Measurements from ENCODE around the gene TAF5L.

The TAF5L gene

DNA sequence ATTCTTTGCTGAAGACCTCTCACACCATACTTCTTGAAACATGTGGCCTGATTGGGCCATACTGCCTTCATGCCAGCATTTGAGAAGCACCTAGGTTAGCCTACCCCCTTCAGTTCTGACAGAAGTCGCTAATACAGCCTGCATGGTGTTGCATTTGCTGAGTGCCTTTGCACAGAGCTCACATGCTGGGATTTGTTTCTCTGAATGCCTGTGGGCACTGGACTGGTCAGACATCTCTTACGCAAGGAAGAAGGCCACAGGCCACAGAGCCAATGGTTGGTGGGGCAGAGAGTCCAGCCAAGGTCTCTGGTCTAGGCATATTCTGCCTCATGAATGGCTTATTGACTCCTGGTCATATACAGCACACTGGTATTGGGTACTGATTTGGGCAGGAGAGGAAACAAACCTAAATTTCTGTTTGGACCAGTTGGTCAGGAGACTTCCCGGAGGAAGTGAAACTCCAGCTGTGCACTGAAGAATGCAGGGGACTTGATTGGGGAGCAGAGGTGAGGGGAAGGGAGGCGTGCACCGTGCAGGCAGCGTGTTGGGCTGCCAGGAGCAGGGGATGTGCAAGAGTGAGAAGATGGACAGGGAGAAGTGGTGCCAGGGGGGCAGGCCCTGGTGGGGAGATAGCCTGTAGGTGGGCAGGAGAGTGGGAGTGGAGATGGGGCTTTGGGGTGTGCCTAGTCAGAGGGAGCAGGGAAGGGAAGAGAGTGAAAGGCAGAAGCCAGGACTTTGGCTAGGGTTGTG, 18.2 kb upstream of the TAF5L start:
- H3K9me3 ChIP-seq (ENCODE audit: control insufficient read depth in 5 of 5, low read length in 5 of 5), result no peaks in the 10 kb centered on the region
- H3K4me1 ChIP-seq (ENCODE audit: control insufficient read depth in 5 of 5, insufficient read depth in 5 of 5, low read length in 5 of 5), result peaks cover 2 to 62% (median 44%) of the 10 kb centered on the region in 5 donors
- H3K36me3 ChIP-seq (ENCODE audit: control insufficient read depth in 5 of 5, insufficient read depth in 5 of 5, low read length in 5 of 5), result peaks cover 12 to 57% (median 37%) of the 10 kb centered on the region in 5 donors
- H3K27ac ChIP-seq (ENCODE audit: low read depth, low read length), result peak overlapping the region; percentile 60
- peak overlapping the region in 1 of 5 donors; percentile 5 for H3K4me3 ChIP-seq (ENCODE audit: low read depth in 1 of 5, low read length in 5 of 5)
- peak overlapping the region in 3 of 5 donors; percentile 12 to 39 (median 28) for H3K9ac ChIP-seq (ENCODE audit: low read length in 5 of 5)
- H3K27me3 ChIP-seq (ENCODE audit: control insufficient read depth in 5 of 5, insufficient read depth in 4 of 5, low read length in 5 of 5), result no peaks in the 10 kb centered on the region

DNA sequence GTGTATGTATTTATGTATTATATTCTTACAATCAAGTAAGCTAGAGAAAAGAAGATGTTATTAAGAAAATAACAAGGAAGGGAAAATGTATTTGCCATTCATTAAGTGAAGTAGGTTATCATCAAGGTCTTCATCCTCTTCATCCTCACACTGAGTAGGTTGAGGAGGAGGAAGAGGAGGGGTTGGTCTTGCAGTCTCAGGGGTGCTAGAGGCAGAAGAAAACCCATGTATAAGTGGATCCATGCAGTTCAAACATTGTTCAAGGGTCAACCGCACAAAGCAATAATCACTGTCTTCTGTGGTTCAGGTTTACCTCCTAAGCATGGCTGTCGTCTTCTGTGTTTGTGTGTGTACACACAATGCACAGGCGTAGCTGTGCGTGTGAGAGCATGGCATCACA, 17.0 kb upstream of the TAF5L start:
- peak overlapping the region; percentile 60 for H3K27ac ChIP-seq (ENCODE audit: low read depth, low read length)
- peaks cover 2 to 62% (median 44%) of the 10 kb centered on the region in 5 donors for H3K4me1 ChIP-seq (ENCODE audit: control insufficient read depth in 5 of 5, insufficient read depth in 5 of 5, low read length in 5 of 5)
- no peaks in the 10 kb centered on the region for H3K27me3 ChIP-seq (ENCODE audit: control insufficient read depth in 5 of 5, insufficient read depth in 4 of 5, low read length in 5 of 5)
- no peak overlapping the region for H3K4me3 ChIP-seq (ENCODE audit: low read depth in 1 of 5, low read length in 5 of 5)
- no peaks in the 10 kb centered on the region for H3K9me3 ChIP-seq (ENCODE audit: control insufficient read depth in 5 of 5, low read length in 5 of 5)
- no peak overlapping the region for H3K9ac ChIP-seq (ENCODE audit: low read length in 5 of 5)
- H3K36me3 ChIP-seq (ENCODE audit: control insufficient read depth in 5 of 5, insufficient read depth in 5 of 5, low read length in 5 of 5), result peaks cover 0 to 54% (median 31%) of the 10 kb centered on the region in 5 donors

DNA sequence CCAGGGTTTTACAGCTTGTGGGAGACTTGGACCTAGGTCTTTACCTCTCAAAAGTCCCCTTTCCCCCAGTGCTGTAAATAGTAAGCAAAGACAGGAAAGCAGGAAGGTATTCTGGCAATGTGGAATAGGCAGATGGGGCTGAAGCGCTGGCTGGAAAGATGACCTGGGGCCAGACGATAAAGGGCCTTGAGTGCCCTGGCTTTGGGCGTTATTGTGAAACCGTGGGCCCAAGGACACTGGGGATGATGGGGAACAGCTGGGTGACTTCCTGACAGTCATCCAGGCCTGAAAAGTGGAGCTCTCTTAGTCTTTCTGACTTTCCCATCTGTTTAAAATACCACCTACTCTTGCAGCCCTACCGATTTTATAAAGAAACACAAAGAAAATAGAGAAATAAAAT, 16.5 kb upstream of the TAF5L start:
- no peak overlapping the region for H3K9ac ChIP-seq (ENCODE audit: low read length in 5 of 5)
- H3K9me3 ChIP-seq (ENCODE audit: control insufficient read depth in 5 of 5, low read length in 5 of 5), result no peaks in the 10 kb centered on the region
- H3K4me1 ChIP-seq (ENCODE audit: control insufficient read depth in 5 of 5, insufficient read depth in 5 of 5, low read length in 5 of 5), result peaks cover 2 to 62% (median 44%) of the 10 kb centered on the region in 5 donors
- H3K4me3 ChIP-seq (ENCODE audit: low read depth in 1 of 5, low read length in 5 of 5), result no peak overlapping the region
- peak overlapping the region; percentile 60 for H3K27ac ChIP-seq (ENCODE audit: low read depth, low read length)
- peaks cover 1 to 54% (median 31%) of the 10 kb centered on the region in 5 donors for H3K36me3 ChIP-seq (ENCODE audit: control insufficient read depth in 5 of 5, insufficient read depth in 5 of 5, low read length in 5 of 5)
- H3K27me3 ChIP-seq (ENCODE audit: control insufficient read depth in 5 of 5, insufficient read depth in 4 of 5, low read length in 5 of 5), result no peaks in the 10 kb centered on the region

DNA sequence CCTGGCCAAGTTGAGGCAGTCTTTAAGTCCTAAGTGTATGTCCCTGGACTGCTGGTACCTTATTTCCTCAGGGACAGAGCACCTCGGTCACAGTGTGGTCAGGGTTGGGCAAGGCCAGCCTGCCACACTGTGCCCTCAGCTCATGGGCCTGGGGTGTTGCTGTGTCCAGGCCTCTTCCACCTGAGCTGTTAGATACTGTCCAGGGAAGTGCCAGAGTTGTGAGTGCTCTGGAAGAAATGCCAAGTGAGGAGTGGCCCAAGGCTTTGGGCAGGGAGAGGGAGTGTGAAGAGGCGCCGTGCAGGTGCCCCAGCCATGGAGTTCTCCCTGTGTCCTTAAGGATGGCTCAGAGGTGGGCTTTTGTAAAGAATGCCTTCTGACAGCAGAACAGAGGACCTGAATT, 15.4 kb upstream of the TAF5L start:
- Histone ChIP-seq H3K9ac (ENCODE audit: low read length in 5 of 5) (no peak overlapping the region), H3K36me3 (ENCODE audit: control insufficient read depth in 5 of 5, insufficient read depth in 5 of 5, low read length in 5 of 5) (peaks cover 4 to 54% (median 31%) of the 10 kb centered on the region in 5 donors), H3K4me3 (ENCODE audit: low read depth in 1 of 5, low read length in 5 of 5) (no peak overlapping the region), H3K27me3 (ENCODE audit: control insufficient read depth in 5 of 5, insufficient read depth in 4 of 5, low read length in 5 of 5) (no peaks in the 10 kb centered on the region), H3K9me3 (ENCODE audit: control insufficient read depth in 5 of 5, low read length in 5 of 5) (no peaks in the 10 kb centered on the region), H3K4me1 (ENCODE audit: control insufficient read depth in 5 of 5, insufficient read depth in 5 of 5, low read length in 5 of 5) (peaks cover 2 to 61% (median 44%) of the 10 kb centered on the region in 5 donors), H3K27ac (ENCODE audit: low read depth, low read length) (no peak overlapping the region)

DNA sequence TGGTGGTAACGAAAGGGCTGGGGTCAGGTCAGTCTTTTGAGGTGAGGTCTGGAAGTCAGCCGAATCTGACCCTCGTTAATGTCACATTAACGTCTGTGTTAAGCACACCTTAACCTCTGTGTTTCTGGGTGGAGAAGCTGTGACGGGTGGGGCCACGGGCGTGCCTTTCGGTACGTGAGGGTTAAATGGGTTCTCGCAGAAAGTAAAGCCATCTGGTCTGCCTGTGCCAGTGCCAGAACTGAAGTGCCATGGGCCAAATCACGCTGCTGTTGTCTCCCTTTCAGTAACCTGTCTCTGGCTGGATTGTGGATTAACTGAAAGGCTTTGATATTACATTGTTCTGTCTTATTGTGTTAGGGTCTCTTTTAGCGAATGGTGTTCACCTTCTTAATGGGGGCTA, 14.5 kb upstream of the TAF5L start:
- Histone ChIP-seq H3K27me3 (ENCODE audit: control insufficient read depth in 5 of 5, insufficient read depth in 4 of 5, low read length in 5 of 5) (no peaks in the 10 kb centered on the region), H3K4me1 (ENCODE audit: control insufficient read depth in 5 of 5, insufficient read depth in 5 of 5, low read length in 5 of 5) (peaks cover 2 to 53% (median 38%) of the 10 kb centered on the region in 5 donors), H3K4me3 (ENCODE audit: low read depth in 1 of 5, low read length in 5 of 5) (no peak overlapping the region), H3K9ac (ENCODE audit: low read length in 5 of 5) (no peak overlapping the region), H3K9me3 (ENCODE audit: control insufficient read depth in 5 of 5, low read length in 5 of 5) (no peaks in the 10 kb centered on the region), H3K36me3 (ENCODE audit: control insufficient read depth in 5 of 5, insufficient read depth in 5 of 5, low read length in 5 of 5) (peaks cover 4 to 54% (median 32%) of the 10 kb centered on the region in 5 donors), H3K27ac (ENCODE audit: low read depth, low read length) (no peak overlapping the region)

DNA sequence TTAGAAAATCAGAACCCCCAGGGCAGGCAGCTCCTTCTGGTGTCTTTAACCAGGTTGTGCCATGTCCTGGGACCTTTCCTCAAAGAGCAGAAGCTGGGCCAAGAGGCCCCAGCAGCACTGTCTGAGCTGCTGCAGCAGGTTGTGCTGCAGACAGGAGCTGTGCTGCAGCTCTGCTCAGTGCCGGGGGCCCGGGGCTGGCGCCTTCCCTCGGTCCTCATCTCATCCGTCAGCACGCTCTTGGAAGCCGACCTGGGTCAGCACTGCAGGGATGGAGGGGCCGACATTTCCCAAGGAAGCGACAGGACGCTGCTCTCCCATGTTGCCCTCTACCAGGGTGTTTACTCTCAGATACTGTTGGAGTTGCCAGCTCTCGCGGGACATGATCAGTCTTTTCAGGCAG, 11.8 kb upstream of the TAF5L start:
- Histone ChIP-seq H3K27ac (ENCODE audit: low read depth, low read length) (no peak overlapping the region), H3K27me3 (ENCODE audit: control insufficient read depth in 5 of 5, insufficient read depth in 4 of 5, low read length in 5 of 5) (no peaks in the 10 kb centered on the region), H3K9me3 (ENCODE audit: control insufficient read depth in 5 of 5, low read length in 5 of 5) (no peaks in the 10 kb centered on the region), H3K9ac (ENCODE audit: low read length in 5 of 5) (no peak overlapping the region), H3K36me3 (ENCODE audit: control insufficient read depth in 5 of 5, insufficient read depth in 5 of 5, low read length in 5 of 5) (peaks cover 4 to 48% (median 39%) of the 10 kb centered on the region in 5 donors), H3K4me3 (ENCODE audit: low read depth in 1 of 5, low read length in 5 of 5) (no peak overlapping the region), H3K4me1 (ENCODE audit: control insufficient read depth in 5 of 5, insufficient read depth in 5 of 5, low read length in 5 of 5) (peaks cover 0 to 26% (median 12%) of the 10 kb centered on the region in 5 donors)

DNA sequence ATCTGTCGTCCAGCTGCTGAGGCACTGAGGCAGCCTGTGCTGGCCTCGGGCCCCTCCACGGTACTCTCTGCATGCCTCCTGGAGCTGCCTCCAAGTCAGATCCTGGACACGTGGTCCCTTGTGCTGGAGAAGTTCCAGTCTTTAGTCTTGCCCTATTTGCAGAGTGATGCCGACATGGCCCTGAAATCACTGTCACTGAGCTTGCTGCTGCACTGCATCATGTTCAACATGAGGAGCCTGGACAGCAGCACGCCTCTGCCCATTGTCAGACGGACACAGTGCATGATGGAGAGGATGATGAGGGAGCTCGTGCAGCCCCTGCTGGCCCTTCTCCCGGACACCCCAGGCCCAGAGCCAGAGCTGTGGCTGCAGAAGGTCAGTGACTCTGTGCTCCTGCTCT, 10.1 kb upstream of the TAF5L start:
- no peak overlapping the region for H3K4me3 ChIP-seq (ENCODE audit: low read depth in 1 of 5, low read length in 5 of 5)
- H3K9ac ChIP-seq (ENCODE audit: low read length in 5 of 5), result no peak overlapping the region
- H3K27ac ChIP-seq (ENCODE audit: low read depth, low read length), result no peak overlapping the region
- H3K27me3 ChIP-seq (ENCODE audit: control insufficient read depth in 5 of 5, insufficient read depth in 4 of 5, low read length in 5 of 5), result no peaks in the 10 kb centered on the region
- peaks cover 0 to 9% (median under 1%) of the 10 kb centered on the region in 5 donors for H3K4me1 ChIP-seq (ENCODE audit: control insufficient read depth in 5 of 5, insufficient read depth in 5 of 5, low read length in 5 of 5)
- no peaks in the 10 kb centered on the region for H3K9me3 ChIP-seq (ENCODE audit: control insufficient read depth in 5 of 5, low read length in 5 of 5)
- H3K36me3 ChIP-seq (ENCODE audit: control insufficient read depth in 5 of 5, insufficient read depth in 5 of 5, low read length in 5 of 5), result peaks cover 4 to 45% (median 39%) of the 10 kb centered on the region in 5 donors

DNA sequence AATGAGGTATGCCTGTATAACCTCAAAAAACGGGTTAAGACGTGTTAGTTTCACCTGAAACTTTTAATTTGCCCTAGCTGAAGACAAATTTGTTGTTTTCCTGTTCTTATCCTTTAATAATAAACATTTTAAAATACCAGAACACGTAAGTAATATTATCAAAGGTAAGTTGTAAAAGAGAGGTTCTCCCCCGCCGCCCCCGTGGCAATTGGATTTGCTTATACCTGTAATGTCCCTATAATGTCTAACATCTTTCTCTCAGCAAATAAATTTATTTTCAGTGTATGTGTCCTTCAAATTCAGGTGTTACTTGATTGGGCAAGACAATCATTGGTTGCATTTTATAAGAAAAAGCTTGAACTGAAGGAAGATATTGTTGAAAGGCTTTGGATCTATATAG, 6.0 kb upstream of the TAF5L start:
- no peak overlapping the region for H3K9ac ChIP-seq (ENCODE audit: low read length in 5 of 5)
- H3K4me3 ChIP-seq (ENCODE audit: low read depth in 1 of 5, low read length in 5 of 5), result no peak overlapping the region
- H3K36me3 ChIP-seq (ENCODE audit: control insufficient read depth in 5 of 5, insufficient read depth in 5 of 5, low read length in 5 of 5), result peaks cover 0 to 27% (median 23%) of the 10 kb centered on the region in 5 donors
- no peak overlapping the region for H3K27ac ChIP-seq (ENCODE audit: low read depth, low read length)
- no peaks in the 10 kb centered on the region for H3K9me3 ChIP-seq (ENCODE audit: control insufficient read depth in 5 of 5, low read length in 5 of 5)
- H3K27me3 ChIP-seq (ENCODE audit: control insufficient read depth in 5 of 5, insufficient read depth in 4 of 5, low read length in 5 of 5), result no peaks in the 10 kb centered on the region
- peaks cover 0 to 7% (median 6%) of the 10 kb centered on the region in 5 donors for H3K4me1 ChIP-seq (ENCODE audit: control insufficient read depth in 5 of 5, insufficient read depth in 5 of 5, low read length in 5 of 5)

DNA sequence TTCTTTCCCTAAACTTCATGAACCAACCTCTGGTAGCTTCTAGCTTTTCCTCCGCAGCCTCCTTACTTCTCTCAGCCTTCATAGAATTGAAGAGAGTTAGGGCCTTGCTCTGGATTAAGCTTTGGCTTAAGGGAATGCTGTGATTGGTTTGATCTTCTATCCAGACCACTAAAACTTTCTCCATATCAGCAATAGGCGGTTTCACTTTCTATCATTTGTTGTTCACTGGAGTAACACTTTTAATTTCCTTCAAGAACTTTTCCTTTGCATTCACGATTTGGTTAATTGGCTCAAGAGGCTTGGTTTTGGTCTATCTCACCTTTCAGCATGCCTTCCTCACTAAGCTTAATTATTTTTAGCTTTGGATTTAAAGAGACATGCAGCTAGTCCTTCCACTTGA, 5.2 kb upstream of the TAF5L start:
- no peak overlapping the region for H3K9ac ChIP-seq (ENCODE audit: low read length in 5 of 5)
- H3K36me3 ChIP-seq (ENCODE audit: control insufficient read depth in 5 of 5, insufficient read depth in 5 of 5, low read length in 5 of 5), result peaks cover 0 to 19% (median 15%) of the 10 kb centered on the region in 5 donors
- no peak overlapping the region for H3K4me3 ChIP-seq (ENCODE audit: low read depth in 1 of 5, low read length in 5 of 5)
- H3K27ac ChIP-seq (ENCODE audit: low read depth, low read length), result no peak overlapping the region
- H3K4me1 ChIP-seq (ENCODE audit: control insufficient read depth in 5 of 5, insufficient read depth in 5 of 5, low read length in 5 of 5), result peaks cover 0 to 14% (median 13%) of the 10 kb centered on the region in 5 donors
- H3K27me3 ChIP-seq (ENCODE audit: control insufficient read depth in 5 of 5, insufficient read depth in 4 of 5, low read length in 5 of 5), result no peaks in the 10 kb centered on the region
- no peaks in the 10 kb centered on the region for H3K9me3 ChIP-seq (ENCODE audit: control insufficient read depth in 5 of 5, low read length in 5 of 5)

DNA sequence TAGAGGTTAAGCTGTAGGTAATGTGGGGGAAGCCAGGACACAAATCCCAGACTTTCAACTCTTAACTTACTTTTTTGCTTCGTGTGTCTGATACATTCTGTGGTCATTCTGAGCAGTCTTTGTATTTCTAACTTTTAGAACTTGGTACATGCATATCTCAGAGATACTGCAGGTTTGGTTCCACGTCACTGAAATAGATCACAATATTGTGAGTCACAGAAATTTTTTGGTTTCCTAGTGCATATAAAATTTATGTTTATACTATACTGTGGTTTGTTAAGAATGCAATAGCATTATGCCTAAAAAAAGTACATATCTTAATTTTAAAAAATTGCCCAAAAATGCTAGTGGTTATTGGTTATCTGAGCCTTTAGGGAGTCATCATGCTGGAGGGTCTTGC, 3.3 kb upstream of the TAF5L start:
- no peaks in the 10 kb centered on the region for H3K27me3 ChIP-seq (ENCODE audit: control insufficient read depth in 5 of 5, insufficient read depth in 4 of 5, low read length in 5 of 5)
- no peak overlapping the region for H3K9ac ChIP-seq (ENCODE audit: low read length in 5 of 5)
- H3K4me3 ChIP-seq (ENCODE audit: low read depth in 1 of 5, low read length in 5 of 5), result no peak overlapping the region
- peaks cover 0 to 2% (median 0%) of the 10 kb centered on the region in 5 donors for H3K36me3 ChIP-seq (ENCODE audit: control insufficient read depth in 5 of 5, insufficient read depth in 5 of 5, low read length in 5 of 5)
- no peaks in the 10 kb centered on the region for H3K9me3 ChIP-seq (ENCODE audit: control insufficient read depth in 5 of 5, low read length in 5 of 5)
- H3K4me1 ChIP-seq (ENCODE audit: control insufficient read depth in 5 of 5, insufficient read depth in 5 of 5, low read length in 5 of 5), result peaks cover 4 to 24% (median 24%) of the 10 kb centered on the region in 5 donors
- H3K27ac ChIP-seq (ENCODE audit: low read depth, low read length), result no peak overlapping the region
